Heart right ventricle (tissue), 16 donors: ENCODE measurements around the gene TGFB1I1. TPM values are rescaled to one million over a fixed set of nuclear protein-coding genes. Genes with fewer than 3 reads are reported as not detected.
"Not testable (repeated sequence)": the region's sequence is repeated elsewhere in the genome, so short reads cannot be mapped to it uniquely, and the experiment has no call there.

Experiments used
- ATAC-seq, 8 donors: fragments of 200-7000 bp; cut with Tn5 transposase; one replicate each; pipeline ENCODE4 v1.9.1; 2020; ENCODE audit warnings: mild to moderate bottlenecking in 8 of 8, moderate library complexity in 8 of 8, moderate number of reproducible peaks in 1 of 8
- DNase-seq, 2 donors: peaks; one replicate each; pipeline ENCODE4 v3.0.0-alpha.2; 2020
- H3K27ac ChIP-seq, 10 donors: fragments of 200-600 bp; sonication (generic) in 2 of 10; one replicate each; pipeline versions ENCODE4 v1.5.0 to v1.8.0; 2020 to 2022; ENCODE audit warnings: mild to moderate bottlenecking in 3 of 10
- H3K27me3 ChIP-seq, 7 donors: fragments of 200-600 bp; one replicate each; pipeline ENCODE4 v1.8.0; 2021 to 2022; ENCODE audit warnings: mild to moderate bottlenecking in 2 of 7
- H3K36me3 ChIP-seq, 9 donors: fragments of 200-600 bp; sonication (generic) in 1 of 9; one replicate each; pipeline versions ENCODE4 v1.5.0 to v1.8.0; 2020 to 2022; ENCODE audit warnings: mild to moderate bottlenecking in 2 of 9
- H3K4me1 ChIP-seq, 9 donors: fragments of 200-600 bp; sonication (generic) in 1 of 9; one replicate each; pipeline versions ENCODE4 v1.5.0 to v1.8.0; 2020 to 2022; ENCODE audit warnings: mild to moderate bottlenecking in 4 of 9
- H3K4me3 ChIP-seq, 10 donors: fragments of 200-600 bp; sonication (generic) in 2 of 10; one replicate each; pipeline versions ENCODE4 v1.5.0 to v1.8.0; 2020 to 2022; ENCODE audit warnings: mild to moderate bottlenecking in 7 of 10, moderate library complexity in 2 of 10
- H3K9me3 ChIP-seq, 11 donors: fragments of 200-600 bp in 10 of 11; sonication (generic) in 2 of 11; one replicate each; pipeline versions ENCODE4 v1.5.0 to v1.8.0; 2013 to 2022; ENCODE audit warnings: mild to moderate bottlenecking in 2 of 11, control low read depth in 1 of 11, moderate library complexity in 1 of 11
- WGBS, 2 donors: extraction: QIAGEN DNeasy Blood & Tissue Kit; methylation state at CpG; one replicate each; pipeline ENCODE4 v1.1.7; 2013; ENCODE audit warnings: inconsistent platforms in 1 of 2; 5-methylcytosine and 5-hydroxymethylcytosine counted together
- intact Hi-C, 10 donors: fragments of 100-400 bp; cut with DNase I; formaldehyde crosslinking; loops; one replicate each; pipeline versions ENCODE4 v1.11.1 to v1.14.2; 2022
- polyA plus RNA-seq, 2 donors: library from polyadenylated mRNA; stranded (reverse); fragments of 200-250 nt; gene quantifications; one replicate each; pipeline ENCODE4 v1.2.3, GENCODE V29; 2013
- total RNA-seq, 10 donors: library from RNA; stranded (reverse); fragmentation: NEBNext Ultra II Directional in 3 of 10; extraction: Animal tissue kit (Norgen Biotek cat#: 25700) in 3 of 10; gene quantifications; one replicate each; pipeline versions ENCODE4 v1.2.1 to v1.2.4, GENCODE V29; 2021 to 2023
- TF ChIP-seq, protein P1 (sequence below), 9 donors: fragments of 200-600 bp; sonication (generic) in 2 of 9; IDR thresholded peaks; one replicate each; pipeline versions ENCODE4 v1.5.0 to v1.8.0; 2021 to 2022; ENCODE audit warnings: antibody characterized with exemption in 9 of 9, mild to moderate bottlenecking in 5 of 9, moderate library complexity in 1 of 9
- donor health status: Arrhythmogenic right ventricular cardiomyopathy.
- donor health status: ischemic (EF 13 %, LVEDD 7.1; RV severe dilation, severe dysfunction).
- donor health status: healthy with polysubstance abuse.
- donor health status: DM: no; HTN: yes; CAD: no.
- donor health status: DM: no; HTN: no; CAD: no.
- donor health status: ischemic (EF 25% LVEDD 6.9; RV normal size, moderate dysfunction).
- donor health status: ischemic (EF 25% LVEDD 5.7; RV mildly dilated, moderate dysfunction).
- donor health status: healthy.
- donor health status: DM: yes; HTN: yes; CAD: no.
- donor health status: Ischemic cardiomyopathy.
- donor health status: ischemic (EF 35%, LVEDD 5.7; RV mildly dilated, moderate dysfunction).
- donor health status: nonischemic (EF 11% LVEDD 7.7; RV severe dilation, severe dysfunction).
- donor health status: DM: yes; HTN: yes; CAD: no.
- donor health status: PGD.
- donor health status: ischemic (EF 29% LVEDD 5.4; RV normal size, mild dysfunction).
- donor health status: nonischemic (EF 23%, LVEDD 6.1; RV moderate dilation, normal function).

Gene TGFB1I1
- total and polyA plus RNA-seq, 12 donors = 11.3 to 43.0 (median 18.1) TPM

DNA sequence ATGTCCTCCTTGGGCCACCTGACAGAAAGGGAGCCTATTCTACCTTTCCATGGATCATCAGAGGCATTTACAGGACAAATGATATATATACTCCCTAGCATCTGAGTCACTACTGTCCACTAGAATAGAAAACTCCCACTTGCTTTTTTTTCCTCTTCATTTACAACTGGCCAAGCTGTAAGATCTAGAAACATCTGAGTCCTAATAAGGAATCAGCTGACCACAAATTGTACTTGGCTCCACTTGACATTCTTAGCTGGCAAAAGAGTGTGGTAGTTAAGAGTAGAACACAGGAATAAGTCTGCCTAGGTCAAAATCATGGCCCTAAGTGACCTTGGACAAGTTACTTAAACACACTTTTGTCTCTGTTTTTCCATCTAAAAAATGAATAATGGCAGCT is 31.0 kb downstream of the TGFB1I1 start:
- intact Hi-C loops = loop anchor here in 2 of 10 donors (5.0 to 10.0 kb wide), 4 partner anchors 41 to 362 kb away; a partner anchor contains a TSS
- DNase-seq (no peak), ATAC-seq (no peak)
- H3K27ac ChIP-seq = peak overlapping the region in 3 of 10 donors; percentile 13 to 30 (median 27)
- peaks cover 2 to 55% (median 39%) of the 10 kb centered on the region in 9 donors for H3K4me1 ChIP-seq
- H3K9me3 ChIP-seq = no peaks in the 10 kb centered on the region
- H3K4me3 ChIP-seq = no peak overlapping the region
- peaks cover 0 to 42% (median 26%) of the 10 kb centered on the region in 9 donors for H3K36me3 ChIP-seq
- H3K27me3 ChIP-seq = no peaks in the 10 kb centered on the region
- TF ChIP-seq, protein P1, sequence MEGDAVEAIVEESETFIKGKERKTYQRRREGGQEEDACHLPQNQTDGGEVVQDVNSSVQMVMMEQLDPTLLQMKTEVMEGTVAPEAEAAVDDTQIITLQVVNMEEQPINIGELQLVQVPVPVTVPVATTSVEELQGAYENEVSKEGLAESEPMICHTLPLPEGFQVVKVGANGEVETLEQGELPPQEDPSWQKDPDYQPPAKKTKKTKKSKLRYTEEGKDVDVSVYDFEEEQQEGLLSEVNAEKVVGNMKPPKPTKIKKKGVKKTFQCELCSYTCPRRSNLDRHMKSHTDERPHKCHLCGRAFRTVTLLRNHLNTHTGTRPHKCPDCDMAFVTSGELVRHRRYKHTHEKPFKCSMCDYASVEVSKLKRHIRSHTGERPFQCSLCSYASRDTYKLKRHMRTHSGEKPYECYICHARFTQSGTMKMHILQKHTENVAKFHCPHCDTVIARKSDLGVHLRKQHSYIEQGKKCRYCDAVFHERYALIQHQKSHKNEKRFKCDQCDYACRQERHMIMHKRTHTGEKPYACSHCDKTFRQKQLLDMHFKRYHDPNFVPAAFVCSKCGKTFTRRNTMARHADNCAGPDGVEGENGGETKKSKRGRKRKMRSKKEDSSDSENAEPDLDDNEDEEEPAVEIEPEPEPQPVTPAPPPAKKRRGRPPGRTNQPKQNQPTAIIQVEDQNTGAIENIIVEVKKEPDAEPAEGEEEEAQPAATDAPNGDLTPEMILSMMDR (IDR thresholded peaks at IDR 0.05) = no peak

DNA sequence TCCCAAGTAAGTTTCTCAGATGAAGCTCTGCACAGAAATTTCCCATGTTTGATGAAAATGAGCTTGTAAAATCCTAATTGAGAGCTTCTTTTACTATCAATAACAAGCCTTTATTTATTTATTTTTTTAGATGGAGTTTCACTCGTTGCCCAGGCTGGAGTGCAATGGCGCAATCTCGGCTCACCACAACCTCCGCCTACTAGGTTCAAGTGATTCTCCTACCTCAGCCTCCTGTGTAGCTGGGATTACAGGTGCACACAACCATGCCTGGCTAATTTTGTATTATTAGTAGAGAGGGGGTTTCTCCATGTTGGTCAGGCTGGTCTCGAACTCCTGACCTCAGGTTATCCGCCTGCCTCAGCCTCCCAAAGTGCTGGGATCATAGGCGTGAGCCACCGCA is 31.6 kb downstream of the TGFB1I1 start:
- H3K9me3 ChIP-seq, ATAC-seq, H3K4me3 ChIP-seq, DNase-seq, H3K27me3 ChIP-seq: not testable (repeated sequence)
- H3K36me3 ChIP-seq = peaks cover 0 to 37% (median 20%) of the 10 kb centered on the region in 9 donors
- H3K4me1 ChIP-seq = peaks cover 2 to 55% (median 40%) of the 10 kb centered on the region in 9 donors
- intact Hi-C loops = loop anchor here in 2 of 10 donors (5.0 to 10.0 kb wide), 4 partner anchors 41 to 361 kb away; a partner anchor contains a TSS
- H3K27ac ChIP-seq = peak overlapping the region in 5 of 10 donors; percentile 41 to 72 (median 58)
- 94% methylated on average over 8 of the region's 8 CpGs for WGBS, 2 donors

DNA sequence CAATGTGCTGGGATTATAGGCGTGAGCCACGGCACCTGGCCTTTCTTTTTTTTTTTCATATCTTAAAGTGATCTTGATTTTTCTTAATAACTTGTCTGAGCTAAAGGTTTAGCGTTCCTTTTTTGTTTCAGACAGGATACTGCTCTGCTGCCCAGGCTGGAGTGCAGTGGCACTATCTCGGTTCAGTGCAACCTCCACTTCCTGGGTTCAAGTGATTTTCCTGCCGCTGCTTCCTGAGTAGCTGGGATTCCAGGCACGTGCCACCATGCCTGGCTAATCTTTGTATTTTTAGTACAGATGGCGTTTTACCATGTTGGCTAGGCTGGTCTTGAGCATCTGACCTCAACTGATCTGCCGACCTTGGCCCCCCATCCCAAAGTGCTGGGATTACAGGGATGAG is 32.2 kb downstream of the TGFB1I1 start:
- intact Hi-C loops = loop anchor here in 2 of 10 donors (5.0 to 10.0 kb wide), 4 partner anchors 42 to 361 kb away; a partner anchor contains a TSS
- H3K4me3 ChIP-seq = no peak overlapping the region
- peaks cover 2 to 60% (median 46%) of the 10 kb centered on the region in 9 donors for H3K4me1 ChIP-seq
- peak in 2 of 8 donors; percentile 9 to 44 for ATAC-seq
- no peak for DNase-seq
- WGBS, 2 donors = 30 to 34% methylated on average over 8 of the region's 8 CpGs
- TF ChIP-seq, protein P1 (IDR thresholded peaks at IDR 0.05) = no peak
- peaks cover 0 to 30% (median 16%) of the 10 kb centered on the region in 9 donors for H3K36me3 ChIP-seq
- H3K9me3 ChIP-seq = no peaks in the 10 kb centered on the region
- no peaks in the 10 kb centered on the region for H3K27me3 ChIP-seq
- peak overlapping the region in 7 of 10 donors; percentile 22 to 72 (median 54) for H3K27ac ChIP-seq

DNA sequence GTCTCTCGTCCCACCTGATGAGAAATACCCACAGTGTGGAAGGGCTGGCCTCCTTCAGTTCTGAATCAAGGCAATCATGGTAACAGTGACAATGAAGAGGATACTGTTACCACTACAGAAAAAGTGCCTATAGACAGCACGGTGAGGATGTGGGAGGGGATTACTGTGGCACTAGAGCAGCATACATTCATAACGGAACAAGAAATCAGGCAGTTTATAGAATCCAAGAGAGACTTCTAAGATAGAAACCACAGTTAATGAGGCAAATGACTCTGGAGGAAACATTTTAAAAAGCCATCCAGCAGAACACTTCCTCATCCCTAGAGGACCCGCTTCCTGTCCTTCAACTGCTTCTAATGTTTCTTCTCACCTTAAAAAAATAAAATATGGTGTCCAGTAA is 33.5 kb downstream of the TGFB1I1 start:
- Histone ChIP-seq H3K4me3 (no peak overlapping the region), H3K9me3 (no peaks in the 10 kb centered on the region), H3K36me3 (peaks cover 0 to 17% (median 3%) of the 10 kb centered on the region in 9 donors), H3K4me1 (peaks cover 5 to 70% (median 52%) of the 10 kb centered on the region in 9 donors), H3K27ac (peak overlapping the region in 2 of 10 donors; percentile 67 to 72), H3K27me3 (no peaks in the 10 kb centered on the region)
- no peak for DNase-seq
- intact Hi-C loops = loop anchor here in 6 of 10 donors (5.0 to 10.0 kb wide), 5 partner anchors 33 to 359 kb away; partner anchors contain the start of gene TGFB1I1 (in 4 of the 6)
- whole genome bisulfite sequencing, 2 donors = 63 to 71% methylated on average over 4 of the region's 4 CpGs
- TF ChIP-seq, protein P1 (IDR thresholded peaks at IDR 0.05) = no peak
- ATAC-seq = no peak

DNA sequence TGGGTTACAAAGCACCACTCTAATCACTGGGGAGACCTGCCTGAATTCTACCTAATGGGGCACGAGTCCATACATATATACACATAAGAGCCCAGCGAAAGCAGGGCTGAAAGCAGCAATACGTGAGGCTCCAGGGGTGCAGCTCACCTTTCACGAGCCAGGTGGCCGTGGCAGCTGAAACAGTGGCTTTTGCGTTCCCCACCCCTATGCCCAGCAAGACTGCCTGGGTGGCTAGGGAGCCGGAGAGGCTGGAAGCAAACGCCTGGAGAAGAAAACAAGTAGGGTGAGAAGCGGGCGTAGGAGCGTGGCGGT is 35.6 kb downstream of the TGFB1I1 start:
- Histone ChIP-seq H3K27ac (peak overlapping the region; percentile 83 to 99 (median 95)), H3K36me3 (peaks cover 0 to 15% (median 0%) of the 10 kb centered on the region in 9 donors), H3K9me3 (no peaks in the 10 kb centered on the region), H3K4me3 (peak overlapping the region; percentile 79 to 98 (median 88)), H3K4me1 (peaks cover 5 to 64% (median 52%) of the 10 kb centered on the region in 9 donors), H3K27me3 (no peaks in the 10 kb centered on the region)
- TF ChIP-seq, protein P1 (IDR thresholded peaks at IDR 0.05) = no peak
- 1 to 2% methylated on average over 12 of the region's 12 CpGs for WGBS, 2 donors
- ATAC-seq (peak in 3 of 8 donors; percentile 3 to 16 (median 9)), DNase-seq (no peak)
- intact Hi-C loops = loop anchor here in 6 of 10 donors (5.0 to 10.0 kb wide), 5 partner anchors 35 to 357 kb away; partner anchors contain the start of gene TGFB1I1 (in 4 of the 6)
